HG03060 (cell line): ENCODE data around the gene CHDH.

ENCODE experiments used
- ATAC-seq: cut with Tn5 transposase; IDR thresholded peaks from one replicate; pipeline ENCODE4 v1.9.1; 2021; ENCODE audit warnings: low read depth, moderate number of reproducible peaks; ENCODE audit not compliant: unreplicated experiment

CHDH gene

DNA sequence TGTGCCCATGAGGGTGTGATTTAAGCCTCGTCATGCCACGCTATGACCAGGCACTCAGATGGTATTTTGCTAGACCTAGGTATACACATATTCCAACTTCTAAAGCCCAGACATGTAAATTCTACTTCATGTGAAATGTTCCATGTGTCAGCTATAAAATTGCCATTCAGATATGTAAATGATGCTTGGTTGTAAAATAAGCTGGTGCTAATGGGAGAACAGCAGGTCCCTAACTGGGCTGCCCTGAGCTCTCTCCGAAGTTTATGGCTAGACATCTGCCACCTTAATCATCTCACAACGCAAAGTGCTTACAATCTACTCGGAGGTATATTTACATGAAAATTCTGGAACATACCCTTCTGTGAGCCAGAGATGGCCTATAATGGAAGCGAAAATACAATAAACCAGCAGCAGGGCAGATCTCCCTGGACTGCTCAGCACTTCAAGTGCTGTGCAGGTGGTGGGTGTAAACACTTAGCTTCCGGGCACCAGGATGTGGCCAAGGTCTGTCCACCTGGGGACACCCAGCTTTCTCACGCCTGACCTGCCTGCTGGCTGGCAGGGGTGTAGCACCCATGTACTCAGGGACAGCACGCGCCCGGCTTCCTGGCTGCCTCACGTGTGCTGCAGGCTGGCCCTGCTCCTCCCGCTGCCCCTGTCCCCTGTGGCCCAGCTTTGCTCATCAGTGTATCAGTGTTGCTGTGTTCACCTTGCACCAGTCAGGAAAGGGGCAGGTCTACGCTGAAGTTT lies 82.0 kb downstream of the CHDH start:
- no peak for ATAC-seq

- ATAC-seq: no peak
Measured at GRCh38 chr3:53763353-53763752, 82.9 kb downstream of the CHDH start.
